ENCODE measurements around the gene ABI3BP.

The ABI3BP gene

GRCh38 chr3:100875239-100875638 lies 118.0 kb downstream of the ABI3BP start:
- Histone ChIP-seq H3K36me3 (ENCODE audit: low read depth) (no peaks in the 10 kb centered on the region), H3K27me3 (ENCODE audit: insufficient read depth, poor library complexity, severe bottlenecking) (no peaks in the 10 kb centered on the region), H3K4me1 (ENCODE audit: insufficient read depth, poor library complexity, severe bottlenecking) (peaks cover 11% of the 10 kb centered on the region), H3K4me3 (ENCODE audit: severe bottlenecking) (no peak overlapping the region), H3K27ac (ENCODE audit: poor library complexity, severe bottlenecking) (peak overlapping the region; percentile 62), H3K9me3 (ENCODE audit: severe bottlenecking) (no peaks in the 10 kb centered on the region)
- peak; percentile 23 for TF ChIP-seq CTCF (IDR thresholded peaks at IDR 0.05; ENCODE audit: poor library complexity, severe bottlenecking)
- DNase-seq (ENCODE audit: low spot score) (peak; percentile 62), ATAC-seq (ENCODE audit: low read depth) (peak; percentile 97)

- ATAC-seq (ENCODE audit: low read depth) (no peak), DNase-seq (ENCODE audit: low spot score) (no peak)
- H3K4me3 ChIP-seq (ENCODE audit: severe bottlenecking), result no peak overlapping the region
- no peak overlapping the region for H3K27ac ChIP-seq (ENCODE audit: poor library complexity, severe bottlenecking)
- no peak for TF ChIP-seq CTCF (IDR thresholded peaks at IDR 0.05; ENCODE audit: poor library complexity, severe bottlenecking)
- H3K4me1 ChIP-seq (ENCODE audit: insufficient read depth, poor library complexity, severe bottlenecking), result peaks cover 11% of the 10 kb centered on the region
- no peaks in the 10 kb centered on the region for H3K9me3 ChIP-seq (ENCODE audit: severe bottlenecking)
- no peaks in the 10 kb centered on the region for H3K36me3 ChIP-seq (ENCODE audit: low read depth)
- no peaks in the 10 kb centered on the region for H3K27me3 ChIP-seq (ENCODE audit: insufficient read depth, poor library complexity, severe bottlenecking)
These were observed 119.6 kb downstream of the ABI3BP start for GRCh38 chr3:100873611-100874010.

- DNase-seq (ENCODE audit: low spot score) (no peak), ATAC-seq (ENCODE audit: low read depth) (no peak)
- Histone ChIP-seq H3K36me3 (ENCODE audit: low read depth) (no peaks in the 10 kb centered on the region), H3K9me3 (ENCODE audit: severe bottlenecking) (no peaks in the 10 kb centered on the region), H3K27ac (ENCODE audit: poor library complexity, severe bottlenecking) (no peak overlapping the region), H3K4me3 (ENCODE audit: severe bottlenecking) (no peak overlapping the region), H3K27me3 (ENCODE audit: insufficient read depth, poor library complexity, severe bottlenecking) (no peaks in the 10 kb centered on the region), H3K4me1 (ENCODE audit: insufficient read depth, poor library complexity, severe bottlenecking) (peaks cover 11% of the 10 kb centered on the region)
- TF ChIP-seq CTCF (IDR thresholded peaks at IDR 0.05; ENCODE audit: poor library complexity, severe bottlenecking), result no peak
These were observed 121.9 kb downstream of the ABI3BP start for GRCh38 chr3:100871306-100871705.

- Histone ChIP-seq H3K4me1 (ENCODE audit: insufficient read depth, poor library complexity, severe bottlenecking) (no peaks in the 10 kb centered on the region), H3K4me3 (ENCODE audit: severe bottlenecking) (no peak overlapping the region), H3K36me3 (ENCODE audit: low read depth) (no peaks in the 10 kb centered on the region), H3K27ac (ENCODE audit: poor library complexity, severe bottlenecking) (no peak overlapping the region), H3K27me3 (ENCODE audit: insufficient read depth, poor library complexity, severe bottlenecking) (no peaks in the 10 kb centered on the region), H3K9me3 (ENCODE audit: severe bottlenecking) (no peaks in the 10 kb centered on the region)
- TF ChIP-seq CTCF (IDR thresholded peaks at IDR 0.05; ENCODE audit: poor library complexity, severe bottlenecking), result no peak
- ATAC-seq (ENCODE audit: low read depth) (no peak), DNase-seq (ENCODE audit: low spot score) (no peak)
These were observed 123.4 kb downstream of the ABI3BP start for GRCh38 chr3:100869787-100870186.

- no peak for TF ChIP-seq CTCF (IDR thresholded peaks at IDR 0.05; ENCODE audit: poor library complexity, severe bottlenecking)
- Histone ChIP-seq H3K36me3 (ENCODE audit: low read depth) (no peaks in the 10 kb centered on the region), H3K4me3 (ENCODE audit: severe bottlenecking) (no peak overlapping the region), H3K27ac (ENCODE audit: poor library complexity, severe bottlenecking) (no peak overlapping the region), H3K27me3 (ENCODE audit: insufficient read depth, poor library complexity, severe bottlenecking) (no peaks in the 10 kb centered on the region), H3K9me3 (ENCODE audit: severe bottlenecking) (no peaks in the 10 kb centered on the region), H3K4me1 (ENCODE audit: insufficient read depth, poor library complexity, severe bottlenecking) (no peaks in the 10 kb centered on the region)
- no peak for DNase-seq (ENCODE audit: low spot score)
- ATAC-seq (ENCODE audit: low read depth), result no peak
These were observed 124.3 kb downstream of the ABI3BP start for GRCh38 chr3:100868894-100869293.

Measured in RWPE2 (cell line).